HG03095 (cell line): ENCODE results near the gene UBE2H.
A peak's percentile ranks its signal among the peaks of the same experiment; 100 is the strongest.

Source experiments
- ATAC-seq: cut with Tn5 transposase; IDR thresholded peaks from one replicate; pipeline ENCODE4 v1.9.1; 2021; ENCODE audit warnings: moderate library complexity; ENCODE audit not compliant: unreplicated experiment

The UBE2H gene

GRCh38 chr7:129950933-129951225 is 1.9 kb downstream of the UBE2H start:
- no peak for ATAC-seq

- peak; percentile 32 for ATAC-seq
Observed at GRCh38 chr7:129950191-129950932, 2.4 kb downstream of the UBE2H start.

GRCh38 chr7:129949292-129950133 is 3.2 kb downstream of the UBE2H start:
- peak; percentile 26 for ATAC-seq

GRCh38 chr7:129948877-129949291 is 3.9 kb downstream of the UBE2H start:
- peak; percentile 54 for ATAC-seq

- ATAC-seq: no peak
Observed at GRCh38 chr7:129948338-129948737, 4.4 kb downstream of the UBE2H start.

GRCh38 chr7:129947701-129948100 is 5.1 kb downstream of the UBE2H start:
- ATAC-seq: no peak

GRCh38 chr7:129947049-129947448 is 5.7 kb downstream of the UBE2H start:
- no peak for ATAC-seq

GRCh38 chr7:129946282-129946681 is 6.5 kb downstream of the UBE2H start:
- no peak for ATAC-seq

GRCh38 chr7:129943352-129943751 is 9.4 kb downstream of the UBE2H start:
- ATAC-seq: no peak

- ATAC-seq: no peak
Observed at GRCh38 chr7:129940329-129940728, 12.4 kb downstream of the UBE2H start.

GRCh38 chr7:129939881-129940280 is 12.9 kb downstream of the UBE2H start:
- ATAC-seq: no peak

GRCh38 chr7:129933627-129934026 is 19.1 kb downstream of the UBE2H start:
- no peak for ATAC-seq

GRCh38 chr7:129926618-129927017 is 26.1 kb downstream of the UBE2H start:
- ATAC-seq: no peak

GRCh38 chr7:129925416-129926002 is 27.3 kb downstream of the UBE2H start:
- no peak for ATAC-seq

GRCh38 chr7:129924602-129925001 is 28.2 kb downstream of the UBE2H start:
- ATAC-seq: no peak

GRCh38 chr7:129923709-129924108 is 29.1 kb downstream of the UBE2H start:
- ATAC-seq: no peak

GRCh38 chr7:129919492-129919891 is 33.3 kb downstream of the UBE2H start:
- no peak for ATAC-seq

- ATAC-seq: no peak
Observed at GRCh38 chr7:129918922-129919321, 33.8 kb downstream of the UBE2H start.

- no peak for ATAC-seq
Observed at GRCh38 chr7:129917934-129918333, 34.8 kb downstream of the UBE2H start.

GRCh38 chr7:129914536-129915272 is 38.1 kb downstream of the UBE2H start:
- no peak for ATAC-seq

GRCh38 chr7:129913428-129913827 is 39.3 kb downstream of the UBE2H start:
- ATAC-seq: no peak
